NCI-H774 (cell line): ENCODE data around the gene TNFAIP3.

Experiments
- DNase-seq: peaks from one replicate; lab custom pipeline; 2025; lab: John Stamatoyannopoulos, UW

The TNFAIP3 gene

GRCh38 chr6:137845460-137845859 is 21.6 kb upstream of the TNFAIP3 start:
- DNase-seq = no peak

- no peak for DNase-seq
Observed at GRCh38 chr6:137846274-137846673, 20.8 kb upstream of the TNFAIP3 start.

- no peak for DNase-seq
Observed at GRCh38 chr6:137846772-137847313, 20.2 kb upstream of the TNFAIP3 start.

GRCh38 chr6:137847748-137848147 is 19.3 kb upstream of the TNFAIP3 start:
- DNase-seq = no peak

- DNase-seq = no peak
Observed at GRCh38 chr6:137848672-137849071, 18.4 kb upstream of the TNFAIP3 start.

- no peak for DNase-seq
Observed at GRCh38 chr6:137849181-137849980, 17.7 kb upstream of the TNFAIP3 start.

- DNase-seq = no peak
Observed at GRCh38 chr6:137849981-137850714, 16.9 kb upstream of the TNFAIP3 start.

GRCh38 chr6:137850816-137851602 is 16.1 kb upstream of the TNFAIP3 start:
- no peak for DNase-seq

GRCh38 chr6:137851669-137852068 is 15.4 kb upstream of the TNFAIP3 start:
- no peak for DNase-seq

- no peak for DNase-seq
Observed at GRCh38 chr6:137852346-137852745, 14.7 kb upstream of the TNFAIP3 start.

- no peak for DNase-seq
Observed at GRCh38 chr6:137852811-137853210, 14.2 kb upstream of the TNFAIP3 start.

- no peak for DNase-seq
Observed at GRCh38 chr6:137853569-137854213, 13.4 kb upstream of the TNFAIP3 start.

- DNase-seq = no peak
Observed at GRCh38 chr6:137856138-137856898, 10.7 kb upstream of the TNFAIP3 start.

GRCh38 chr6:137859025-137859424 is 8.0 kb upstream of the TNFAIP3 start:
- no peak for DNase-seq

GRCh38 chr6:137860394-137861005 is 6.6 kb upstream of the TNFAIP3 start:
- no peak for DNase-seq

GRCh38 chr6:137861550-137862337 is 5.3 kb upstream of the TNFAIP3 start:
- no peak for DNase-seq

GRCh38 chr6:137862419-137863090 is 4.5 kb upstream of the TNFAIP3 start:
- DNase-seq = no peak

GRCh38 chr6:137863091-137863797 is 3.8 kb upstream of the TNFAIP3 start:
- DNase-seq = no peak
